GM18867 (cell line): Measurements from ENCODE around the gene LSM6.

Experiments
- ATAC-seq: cut with Tn5 transposase; IDR thresholded peaks from one replicate; pipeline ENCODE4 v1.9.1; 2021; ENCODE audit warnings: mild to moderate bottlenecking, moderate library complexity; ENCODE audit not compliant: unreplicated experiment

Gene LSM6

GRCh38 chr4:146183209-146183608, 7.7 kb downstream of the LSM6 start:
- no peak for ATAC-seq

GRCh38 chr4:146186041-146186440, 10.5 kb downstream of the LSM6 start:
- ATAC-seq = no peak

GRCh38 chr4:146186596-146186995, 11.1 kb downstream of the LSM6 start:
- no peak for ATAC-seq

- ATAC-seq = no peak
Observed at GRCh38 chr4:146190456-146190855, 14.9 kb downstream of the LSM6 start.

GRCh38 chr4:146191766-146192458, 16.4 kb downstream of the LSM6 start:
- ATAC-seq = no peak

- no peak for ATAC-seq
Observed at GRCh38 chr4:146193628-146194027, 18.1 kb downstream of the LSM6 start.

- no peak for ATAC-seq
Observed at GRCh38 chr4:146194212-146194611, 18.7 kb downstream of the LSM6 start.

- ATAC-seq = no peak
Observed at GRCh38 chr4:146202665-146203064, 27.1 kb downstream of the LSM6 start.

- no peak for ATAC-seq
Observed at GRCh38 chr4:146207410-146207809, 31.9 kb downstream of the LSM6 start.

- ATAC-seq = no peak
Observed at GRCh38 chr4:146210890-146211289, 35.4 kb downstream of the LSM6 start.

GRCh38 chr4:146211440-146211839, 35.9 kb downstream of the LSM6 start:
- no peak for ATAC-seq

GRCh38 chr4:146212781-146213180, 37.3 kb downstream of the LSM6 start:
- ATAC-seq = no peak

- no peak for ATAC-seq
Observed at GRCh38 chr4:146214238-146214637, 38.7 kb downstream of the LSM6 start, which contains the start of gene REELD1. TSS of gene REELD1 (plus strand) at chr4:146214538. CDS start at chr4:146216953, 2,415 bp downstream.

GRCh38 chr4:146222313-146222712, 46.8 kb downstream of the LSM6 start:
- ATAC-seq = no peak

GRCh38 chr4:146224326-146224966, 48.9 kb downstream of the LSM6 start:
- no peak for ATAC-seq

GRCh38 chr4:146229406-146229805, 53.9 kb downstream of the LSM6 start:
- no peak for ATAC-seq

- no peak for ATAC-seq
Observed at GRCh38 chr4:146232131-146232722, 56.7 kb downstream of the LSM6 start.

GRCh38 chr4:146235654-146236177, 60.2 kb downstream of the LSM6 start:
- no peak for ATAC-seq

GRCh38 chr4:146236216-146236615, 60.7 kb downstream of the LSM6 start:
- ATAC-seq = no peak

GRCh38 chr4:146237092-146237491, 61.6 kb downstream of the LSM6 start:
- no peak for ATAC-seq

GRCh38 chr4:146238107-146238506, 62.6 kb downstream of the LSM6 start:
- no peak for ATAC-seq
